OCI-LY7 (cell line): ENCODE measurements around the gene ZNF644.
"Not testable (repeated sequence)": the region's sequence is repeated elsewhere in the genome, so short reads cannot be mapped to it uniquely, and the experiment has no call there.

ENCODE experiments used
- EZH2phosphoT487 ChIP-seq: fragments of 200-600 bp; sonication (generic); IDR thresholded peaks from 2 replicates; pipeline ENCODE4 v1.6.1; 2018; ENCODE audit warnings: low read depth, borderline replicate concordance, mild to moderate bottlenecking, mixed run types, antibody characterized with exemption, low read length, moderate library complexity, mixed read lengths
- TF ChIP-seq, protein P1 (sequence below): fragments of 200-600 bp; sonication (generic); conservative IDR thresholded peaks from 2 replicates; pipeline ENCODE4 v1.5.1; 2014; ENCODE audit warnings: mild to moderate bottlenecking, antibody characterized with exemption, low read length, moderate library complexity, mixed read lengths

GRCh38 chr1:90928231-90928630 lies 93.6 kb downstream of the ZNF644 start:
- TF ChIP-seq, protein P1, sequence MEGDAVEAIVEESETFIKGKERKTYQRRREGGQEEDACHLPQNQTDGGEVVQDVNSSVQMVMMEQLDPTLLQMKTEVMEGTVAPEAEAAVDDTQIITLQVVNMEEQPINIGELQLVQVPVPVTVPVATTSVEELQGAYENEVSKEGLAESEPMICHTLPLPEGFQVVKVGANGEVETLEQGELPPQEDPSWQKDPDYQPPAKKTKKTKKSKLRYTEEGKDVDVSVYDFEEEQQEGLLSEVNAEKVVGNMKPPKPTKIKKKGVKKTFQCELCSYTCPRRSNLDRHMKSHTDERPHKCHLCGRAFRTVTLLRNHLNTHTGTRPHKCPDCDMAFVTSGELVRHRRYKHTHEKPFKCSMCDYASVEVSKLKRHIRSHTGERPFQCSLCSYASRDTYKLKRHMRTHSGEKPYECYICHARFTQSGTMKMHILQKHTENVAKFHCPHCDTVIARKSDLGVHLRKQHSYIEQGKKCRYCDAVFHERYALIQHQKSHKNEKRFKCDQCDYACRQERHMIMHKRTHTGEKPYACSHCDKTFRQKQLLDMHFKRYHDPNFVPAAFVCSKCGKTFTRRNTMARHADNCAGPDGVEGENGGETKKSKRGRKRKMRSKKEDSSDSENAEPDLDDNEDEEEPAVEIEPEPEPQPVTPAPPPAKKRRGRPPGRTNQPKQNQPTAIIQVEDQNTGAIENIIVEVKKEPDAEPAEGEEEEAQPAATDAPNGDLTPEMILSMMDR: not testable (repeated sequence)
- TF ChIP-seq EZH2phosphoT487: not testable (repeated sequence)
